Measurements from ENCODE around the gene GLIPR2. TPM values are rescaled to one million over a fixed set of nuclear protein-coding genes. Genes with fewer than 3 reads are reported as not detected.
"Not testable (repeated sequence)": the region's sequence is repeated elsewhere in the genome, so short reads cannot be mapped to it uniquely, and the experiment has no call there.

GLIPR2 gene
- polyA plus RNA-seq, 1 donor: 39.3 TPM

DNA sequence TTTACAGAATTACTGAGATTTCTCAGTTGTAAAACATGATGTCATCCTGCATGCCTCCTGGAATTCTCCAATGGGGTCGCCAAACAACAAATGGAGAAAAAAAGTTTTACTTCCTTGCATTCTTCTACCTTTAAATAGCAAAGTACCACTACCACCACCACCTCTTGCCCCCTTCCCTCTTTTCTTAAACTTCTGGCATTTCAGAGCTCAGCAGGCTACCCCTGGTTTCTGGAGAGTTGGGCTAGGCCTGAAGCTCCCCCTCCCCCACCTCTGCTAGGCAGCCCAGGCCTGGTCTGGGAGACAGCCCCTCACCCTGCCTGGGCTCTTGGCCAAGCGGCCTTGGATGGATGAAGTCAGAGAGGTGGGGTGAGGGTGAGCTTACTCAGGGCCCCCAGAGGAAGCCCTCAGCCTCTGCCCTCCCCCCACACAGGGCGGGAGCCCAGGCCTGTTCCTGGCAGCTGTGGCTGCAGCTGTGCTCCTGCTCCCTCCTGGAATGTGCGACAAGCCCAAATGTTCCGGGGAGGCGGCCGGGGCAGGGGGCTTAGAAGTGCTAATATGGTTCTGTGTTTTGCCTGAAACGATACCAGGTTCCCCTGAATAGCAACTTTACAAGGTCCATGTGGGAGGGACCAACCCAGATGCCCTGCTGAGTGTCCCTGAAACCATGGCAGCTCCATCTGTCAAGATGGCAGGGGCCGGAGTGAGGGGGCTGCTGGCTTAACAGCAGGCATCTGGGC, 26.7 kb downstream of the GLIPR2 start:
- DNase-seq: peak; percentile 89

DNA sequence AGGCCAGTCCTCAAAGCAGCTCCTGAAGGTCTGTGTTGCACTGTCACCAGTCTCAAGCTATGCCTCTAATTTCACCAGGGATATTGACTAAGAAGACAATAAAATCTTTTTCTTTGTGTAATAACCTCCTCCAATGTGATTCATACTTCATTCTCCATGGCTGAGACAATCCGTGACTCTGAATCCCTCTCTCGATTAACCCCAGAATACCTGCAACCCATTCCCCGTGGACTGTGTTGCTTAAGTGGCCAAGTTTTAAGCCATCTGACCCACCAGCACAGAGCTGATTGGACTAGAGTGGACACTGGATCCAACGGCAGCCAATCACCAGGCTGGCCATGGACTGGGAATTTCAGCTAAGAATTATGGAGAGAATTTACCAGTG, 27.2 kb downstream of the GLIPR2 start:
- DNase-seq: no peak

DNA sequence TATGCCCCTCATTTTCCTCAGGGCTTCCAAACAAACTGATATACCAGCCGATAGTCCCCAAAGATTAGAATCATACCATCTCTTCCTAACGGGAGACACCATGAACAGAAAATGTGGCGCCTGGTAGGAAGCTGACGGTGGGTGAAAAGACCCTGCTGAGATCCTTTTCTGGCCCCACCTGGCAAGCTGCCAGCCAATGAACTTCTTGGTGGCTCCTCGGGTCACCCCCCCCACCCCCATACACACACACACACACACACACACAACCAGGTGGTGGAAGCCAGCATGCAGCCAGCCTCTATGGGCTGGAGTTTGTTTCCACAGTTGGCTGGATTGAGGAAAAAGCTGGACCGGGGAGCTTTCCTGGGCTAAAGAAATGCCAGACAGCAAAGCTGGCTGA, 27.8 kb downstream of the GLIPR2 start:
- no peak for DNase-seq

DNA sequence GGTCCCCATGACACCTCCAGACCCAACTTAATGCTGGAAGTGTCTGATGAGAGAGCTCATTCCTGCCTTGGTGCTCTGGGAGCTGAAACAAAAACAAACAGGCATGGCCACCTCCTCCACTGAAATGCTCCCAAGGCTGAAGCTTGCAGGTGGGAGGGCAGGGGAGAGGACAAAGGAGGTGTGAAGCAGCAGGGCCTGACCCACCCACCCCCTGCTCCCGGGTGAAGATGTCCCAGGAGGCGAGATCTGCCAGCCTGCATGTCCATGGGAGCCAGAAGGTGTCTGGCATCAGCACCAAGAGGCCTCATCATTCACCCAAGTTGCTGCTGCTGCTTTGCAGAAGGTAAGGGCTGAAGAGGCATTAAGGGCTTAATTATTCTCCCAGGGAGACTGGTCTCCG, 28.5 kb downstream of the GLIPR2 start:
- no peak for DNase-seq

DNA sequence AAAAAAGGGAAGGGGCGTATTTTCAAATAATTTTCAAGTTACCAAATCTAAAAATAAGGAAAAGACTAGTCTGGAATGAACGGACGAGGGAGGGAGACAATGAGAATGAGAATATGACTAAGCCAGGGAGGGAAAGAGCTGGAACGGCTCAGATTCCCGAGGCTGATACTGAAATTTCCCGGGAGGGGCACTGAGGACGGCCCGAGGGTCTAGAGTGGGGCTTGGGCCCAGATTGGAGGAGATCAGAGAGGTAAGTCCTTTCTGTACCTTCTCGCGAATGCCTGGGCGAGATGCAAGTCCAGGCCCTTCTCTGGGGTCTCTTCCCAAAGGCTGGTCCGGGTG, 29.3 kb downstream of the GLIPR2 start:
- no peak for DNase-seq

DNA sequence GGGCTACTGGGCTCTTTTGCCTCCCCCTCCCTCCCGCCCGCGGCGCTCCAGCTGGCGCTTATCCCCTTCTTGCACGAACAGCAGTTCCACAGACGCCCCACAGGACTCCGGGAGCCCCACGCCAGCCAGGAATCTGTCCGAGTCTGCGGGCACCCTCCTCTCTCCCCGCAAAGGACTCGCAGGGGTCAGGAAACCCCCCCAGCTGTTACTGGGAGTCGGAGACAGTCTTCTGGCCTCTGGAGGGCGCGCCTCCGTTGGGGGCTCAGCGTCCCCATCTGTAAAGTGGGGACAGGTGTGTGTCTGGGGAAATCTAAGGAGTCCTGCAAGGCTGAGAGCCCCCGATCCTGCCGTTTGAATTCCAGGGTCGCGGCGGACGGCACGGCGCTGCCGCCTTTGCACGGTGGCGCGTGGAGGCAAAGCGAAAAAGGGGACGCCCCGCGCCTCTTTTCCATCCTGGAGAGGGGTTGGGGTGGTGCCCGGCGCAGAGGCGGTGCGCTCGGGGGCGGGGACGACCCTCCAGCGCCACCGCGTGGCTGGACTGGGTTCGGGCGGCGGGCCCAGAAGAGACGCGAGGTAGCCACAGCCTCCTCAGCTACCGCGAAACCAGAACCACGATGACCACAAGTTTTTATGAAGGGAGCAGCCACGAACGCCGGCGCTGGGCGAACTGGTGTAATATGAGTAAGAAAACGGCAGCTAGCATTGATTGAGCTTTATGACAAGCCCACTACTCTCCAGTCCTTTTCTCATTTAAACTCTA, 29.8 kb downstream of the GLIPR2 start:
- no peak for DNase-seq

DNA sequence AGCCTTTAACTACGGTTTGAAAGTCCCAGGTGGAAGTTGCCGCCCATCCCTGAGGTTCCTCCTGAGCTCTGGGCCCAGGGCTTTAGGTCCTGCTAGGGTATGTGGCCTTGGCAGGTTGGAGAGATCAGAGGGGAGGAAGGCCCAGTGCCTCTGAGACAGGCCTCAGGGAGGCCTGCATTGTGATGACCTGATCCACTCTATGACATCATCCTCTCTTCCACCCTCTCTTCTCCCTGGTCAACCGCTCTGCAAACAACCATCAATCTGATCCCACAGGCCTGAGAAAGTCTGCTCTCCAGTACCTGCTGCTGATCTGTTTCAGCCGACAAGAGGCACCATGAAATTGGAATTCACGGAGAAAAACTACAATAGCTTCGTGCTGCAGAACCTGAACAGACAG, 32.6 kb downstream of the GLIPR2 start, which contains the start of gene CCIN:
Gene CCIN, plus strand, starts transcription at position 223 of the 400 bp plus-strand sequence. Its CDS starts 115 bp downstream, at position 338.
- no peak for DNase-seq

DNA sequence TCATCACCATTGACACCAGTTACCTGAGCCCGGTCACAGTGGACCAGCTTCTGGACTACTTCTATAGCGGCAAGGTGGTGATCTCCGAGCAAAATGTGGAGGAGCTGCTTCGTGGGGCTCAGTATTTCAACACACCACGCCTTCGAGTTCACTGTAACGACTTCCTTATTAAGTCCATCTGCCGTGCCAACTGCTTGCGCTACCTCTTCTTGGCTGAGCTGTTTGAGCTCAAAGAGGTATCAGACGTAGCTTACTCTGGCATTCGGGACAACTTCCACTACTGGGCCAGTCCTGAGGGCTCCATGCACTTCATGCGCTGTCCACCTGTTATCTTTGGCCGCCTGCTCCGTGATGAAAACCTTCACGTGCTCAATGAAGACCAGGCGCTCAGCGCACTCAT, 33.2 kb downstream of the GLIPR2 start:
- DNase-seq: no peak

DNA sequence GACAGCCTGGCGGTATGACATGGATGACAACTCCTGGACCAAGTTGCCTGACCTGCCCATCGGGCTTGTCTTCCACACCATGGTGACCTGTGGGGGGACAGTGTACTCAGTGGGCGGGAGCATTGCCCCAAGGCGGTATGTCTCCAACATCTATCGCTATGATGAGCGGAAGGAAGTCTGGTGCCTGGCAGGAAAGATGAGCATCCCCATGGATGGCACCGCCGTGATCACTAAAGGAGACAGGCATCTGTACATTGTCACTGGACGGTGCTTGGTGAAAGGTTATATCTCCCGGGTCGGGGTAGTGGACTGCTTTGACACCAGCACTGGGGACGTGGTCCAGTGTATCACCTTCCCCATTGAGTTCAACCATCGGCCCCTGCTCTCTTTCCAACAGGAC, 34.0 kb downstream of the GLIPR2 start:
- no peak for DNase-seq

DNA sequence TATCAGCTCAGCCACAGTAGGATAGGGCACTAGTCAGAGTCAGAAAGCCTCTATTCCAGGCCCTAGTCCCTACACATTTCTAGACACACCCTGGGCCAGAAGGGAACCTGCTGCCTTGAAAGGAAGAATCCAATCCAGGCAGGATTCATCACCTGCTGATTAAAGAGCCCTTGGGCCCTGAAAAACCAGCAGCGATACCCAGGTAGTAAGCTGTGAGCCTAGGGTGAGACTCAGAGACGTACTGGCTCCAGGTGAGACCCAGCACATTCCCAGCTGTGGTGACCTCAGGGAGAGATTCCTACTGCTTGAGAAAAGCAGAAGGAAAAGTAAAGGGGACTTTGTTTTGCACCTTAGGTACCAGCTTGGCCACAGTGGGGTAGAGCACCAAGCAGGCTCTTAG, 37.3 kb downstream of the GLIPR2 start:
- DNase-seq: no peak

DNA sequence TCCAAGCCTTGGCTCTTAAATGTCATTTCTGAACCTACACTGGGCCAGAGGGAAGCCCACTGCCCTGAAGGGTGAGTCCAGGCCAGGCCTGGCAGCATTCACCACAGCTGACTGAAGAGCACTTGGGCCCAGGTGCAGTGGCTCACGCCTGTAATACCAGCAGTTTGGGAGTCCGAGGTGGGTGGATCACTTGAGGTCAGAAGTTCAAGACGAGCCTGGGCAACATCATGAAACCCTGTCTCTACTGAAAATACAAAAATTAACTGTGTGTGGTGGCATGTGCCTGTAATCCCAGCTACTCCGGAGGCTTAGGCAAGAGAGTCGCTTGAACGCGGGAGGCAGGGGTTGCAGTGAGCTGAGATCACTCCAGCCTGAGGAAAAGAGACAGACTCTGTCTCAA, 37.7 kb downstream of the GLIPR2 start:
- no peak for DNase-seq

DNA sequence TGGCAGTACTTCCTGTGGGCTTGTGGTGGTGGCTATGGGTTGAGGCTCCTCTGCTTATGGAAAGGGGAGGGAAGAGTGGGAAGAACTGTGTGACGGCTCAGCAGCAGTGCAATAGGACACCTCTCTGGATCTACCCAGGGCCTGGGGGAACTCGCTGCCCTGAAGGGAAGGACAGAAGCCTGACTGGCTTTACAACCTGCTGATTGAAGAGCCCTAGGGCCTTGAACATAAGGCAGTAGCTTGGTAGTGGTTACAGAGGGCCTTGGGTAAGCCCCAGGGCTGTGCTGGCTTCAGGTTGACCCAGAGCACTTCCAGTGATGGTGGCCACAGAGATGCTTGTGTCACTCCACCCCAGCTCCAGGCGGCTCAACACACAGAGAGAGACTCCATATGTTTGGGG, 38.2 kb downstream of the GLIPR2 start:
- no peak for DNase-seq

DNA sequence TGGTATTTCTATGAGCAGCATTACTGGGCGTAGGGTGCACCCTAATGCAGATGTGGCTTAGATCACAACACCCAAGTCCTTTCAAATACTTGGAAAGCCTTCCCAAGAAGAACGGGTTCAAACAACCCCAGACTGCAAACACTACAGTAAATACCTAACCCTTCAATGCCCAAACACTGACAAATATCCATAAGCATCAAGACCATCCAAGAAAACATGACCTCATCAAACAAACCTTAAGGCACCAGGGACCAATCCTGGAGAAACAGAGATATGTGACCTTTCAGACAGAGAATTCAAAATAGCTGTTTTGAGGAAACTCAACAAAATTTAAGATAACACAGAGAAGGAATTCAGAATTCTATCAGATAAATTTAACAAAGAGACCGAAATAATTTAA, 38.7 kb downstream of the GLIPR2 start:
- not testable (repeated sequence) for DNase-seq

DNA sequence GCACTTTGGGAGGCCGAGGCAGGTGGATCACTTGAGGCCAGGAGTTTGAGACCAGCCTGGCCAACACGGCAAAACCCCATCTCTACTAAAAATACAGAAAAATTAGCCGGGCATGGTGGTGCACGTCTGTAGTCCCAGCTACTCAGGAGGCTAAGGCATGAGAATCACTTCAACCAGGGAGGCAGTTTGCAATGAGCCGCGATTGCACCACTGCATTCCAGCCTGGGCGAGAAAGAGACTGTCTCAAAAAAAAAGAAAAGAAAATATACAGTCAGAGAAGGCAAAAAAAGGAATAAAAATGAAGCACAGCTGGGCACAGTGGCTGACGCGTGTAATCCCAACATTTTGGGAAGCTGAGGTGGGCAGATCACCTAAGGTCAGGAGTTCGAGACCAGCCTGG, 40.0 kb downstream of the GLIPR2 start:
- DNase-seq: not testable (repeated sequence)

DNA sequence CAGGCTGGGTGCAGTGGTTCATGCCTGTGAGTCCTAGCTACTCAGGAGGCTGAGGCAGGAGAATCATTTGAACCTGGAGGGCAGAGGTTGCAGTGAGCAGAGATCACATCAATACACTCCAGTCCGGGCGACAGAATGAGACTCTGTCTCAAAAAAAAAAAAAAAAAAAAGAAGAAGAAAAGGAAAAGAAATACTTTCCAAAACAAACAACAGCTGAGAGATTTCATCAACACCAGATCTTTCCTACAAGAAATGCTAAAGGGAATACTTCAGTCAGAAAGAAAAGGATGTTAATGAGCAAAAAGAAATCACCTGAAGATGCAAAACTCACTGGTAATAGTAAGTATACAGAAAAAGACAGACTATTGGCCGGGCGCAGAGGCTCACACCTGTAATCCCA, 41.0 kb downstream of the GLIPR2 start:
- no peak for DNase-seq

DNA sequence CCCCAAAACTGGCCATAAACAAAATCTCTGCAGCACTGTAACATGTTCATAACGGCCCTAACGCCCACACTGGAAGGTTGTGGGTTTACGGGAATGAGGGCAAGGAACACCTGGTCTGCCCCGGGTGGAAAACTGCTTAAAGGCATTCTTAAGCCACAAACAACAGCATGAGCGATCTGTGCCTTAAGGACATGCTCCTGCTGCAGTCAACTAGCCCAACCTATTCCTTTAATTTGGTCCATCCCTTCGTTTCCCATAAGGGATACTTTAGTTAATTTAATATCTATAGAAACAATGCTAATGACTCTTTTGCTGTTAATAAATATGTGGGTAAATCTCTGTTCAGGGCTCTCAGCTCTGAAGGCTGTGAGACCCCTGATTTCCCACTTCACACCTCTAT, 43.7 kb downstream of the GLIPR2 start:
- not testable (repeated sequence) for DNase-seq

DNA sequence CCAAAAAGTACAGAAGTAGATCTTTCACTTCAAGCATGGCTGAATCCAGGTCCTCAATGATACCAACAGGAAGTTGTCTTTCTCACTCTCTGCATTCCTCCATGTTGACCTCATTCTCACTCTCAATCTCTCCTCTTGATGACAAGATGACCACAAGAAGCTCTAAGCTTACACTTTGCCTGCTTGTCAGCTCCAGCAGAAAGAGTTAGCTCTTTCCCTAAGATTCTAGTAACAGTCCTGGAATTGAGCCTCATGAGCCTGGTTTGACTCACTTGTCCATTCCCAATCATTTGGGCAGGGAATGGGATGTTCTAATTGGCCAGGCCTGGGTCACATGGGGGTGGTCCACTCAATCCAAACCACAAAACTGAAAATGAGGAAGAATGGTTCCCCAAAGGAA, 50.9 kb downstream of the GLIPR2 start:
- DNase-seq: no peak

DNA sequence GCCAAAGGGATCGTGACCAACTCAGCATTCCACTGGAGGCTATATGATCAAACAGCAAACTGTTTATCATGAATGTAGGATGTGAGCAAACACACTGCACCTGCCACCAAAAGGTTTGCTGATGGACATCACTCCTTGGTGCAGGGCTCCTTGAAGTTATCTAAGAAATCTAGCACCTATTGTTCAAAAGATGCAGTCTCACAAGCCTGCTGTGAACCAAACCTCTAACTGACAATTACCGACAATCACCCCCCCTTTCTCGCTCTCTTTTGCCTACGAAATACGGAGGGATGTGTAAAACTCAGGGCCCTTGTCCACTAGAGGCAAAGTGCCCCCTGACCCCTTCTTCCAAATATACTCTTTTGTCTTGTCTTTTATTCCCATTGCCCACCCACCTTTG, 51.7 kb downstream of the GLIPR2 start:
- no peak for DNase-seq

DNA sequence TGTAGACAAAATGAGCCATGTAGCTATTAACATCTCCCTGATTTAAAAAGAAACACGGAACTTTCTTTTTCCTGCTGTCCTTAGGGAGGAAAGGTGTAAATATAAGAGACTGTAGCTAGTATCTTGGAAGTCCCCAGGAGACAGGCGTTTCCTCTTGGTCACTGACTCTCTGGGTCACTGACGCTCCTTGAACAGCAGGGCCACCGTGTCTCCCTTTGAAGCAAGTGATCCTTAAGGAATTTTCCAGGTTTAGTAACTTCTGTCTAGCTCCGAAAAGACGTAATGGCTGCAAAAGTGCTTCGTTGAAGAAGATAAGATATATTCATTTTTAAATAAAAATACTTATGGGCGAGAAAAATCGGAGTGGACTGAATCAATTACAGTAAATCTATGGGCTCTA, 53.4 kb downstream of the GLIPR2 start:
- no peak for DNase-seq

DNA sequence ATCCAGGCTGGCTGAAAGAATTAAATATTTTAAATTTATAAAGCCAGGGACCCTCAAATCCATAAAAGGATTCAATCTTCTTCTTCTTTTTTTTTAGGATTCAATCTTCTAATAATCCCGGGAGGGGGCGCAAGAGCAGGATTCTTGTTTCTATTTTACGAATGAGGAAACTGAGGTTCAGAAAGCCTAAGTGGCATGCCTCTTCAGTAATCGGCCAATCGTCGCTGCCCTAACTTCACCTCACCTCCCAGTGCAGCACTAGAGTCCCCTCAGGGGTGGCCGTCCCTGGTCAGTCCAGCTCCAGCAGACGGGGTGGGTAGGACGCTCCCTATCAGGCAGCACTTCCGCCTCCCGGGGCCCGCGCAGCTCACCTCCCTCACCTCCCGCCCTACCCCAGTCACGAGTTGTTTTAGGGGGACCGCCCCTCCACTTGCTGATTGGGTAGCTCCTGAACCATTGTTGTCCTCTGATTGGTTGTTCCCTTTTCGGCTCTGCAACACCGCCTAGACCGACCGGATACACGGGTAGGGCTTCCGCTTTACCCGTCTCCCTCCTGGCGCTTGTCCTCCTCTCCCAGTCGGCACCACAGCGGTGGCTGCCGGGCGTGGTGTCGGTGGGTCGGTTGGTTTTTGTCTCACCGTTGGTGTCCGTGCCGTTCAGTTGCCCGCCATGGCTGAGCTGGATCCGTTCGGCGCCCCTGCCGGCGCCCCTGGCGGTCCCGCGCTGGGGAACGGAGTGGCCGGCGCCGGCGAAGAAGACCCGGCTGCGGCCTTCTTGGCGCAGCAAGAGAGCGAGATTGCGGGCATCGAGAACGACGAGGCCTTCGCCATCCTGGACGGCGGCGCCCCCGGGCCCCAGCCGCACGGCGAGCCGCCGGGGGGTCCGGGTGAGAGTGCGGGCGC, 54.1 kb downstream of the GLIPR2 start, which contains the start of gene CLTA:
Gene CLTA, plus strand, starts transcription at position 534 of the 902 bp plus-strand sequence. Its CDS starts 136 bp downstream, at position 670.
- peak; percentile 98 for DNase-seq

DNA sequence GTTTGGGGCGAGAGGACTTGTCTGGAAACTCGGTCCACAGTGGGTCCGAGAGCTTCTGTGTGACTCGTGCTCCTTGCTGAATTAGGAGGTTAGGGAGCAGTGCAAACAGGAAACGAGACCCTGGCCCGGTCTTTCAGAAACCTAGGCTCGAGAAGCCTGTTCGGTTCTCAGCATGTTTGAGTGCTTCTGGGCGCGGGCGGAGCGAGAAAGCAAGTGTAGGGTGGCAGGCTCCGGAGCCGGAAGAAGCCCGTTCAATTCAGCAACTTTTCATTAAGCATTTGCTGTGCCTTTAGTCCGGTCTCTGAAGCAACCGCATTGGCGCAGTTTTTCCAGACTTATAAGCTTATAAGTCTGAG, 54.7 kb downstream of the GLIPR2 start:
- no peak for DNase-seq

DNA sequence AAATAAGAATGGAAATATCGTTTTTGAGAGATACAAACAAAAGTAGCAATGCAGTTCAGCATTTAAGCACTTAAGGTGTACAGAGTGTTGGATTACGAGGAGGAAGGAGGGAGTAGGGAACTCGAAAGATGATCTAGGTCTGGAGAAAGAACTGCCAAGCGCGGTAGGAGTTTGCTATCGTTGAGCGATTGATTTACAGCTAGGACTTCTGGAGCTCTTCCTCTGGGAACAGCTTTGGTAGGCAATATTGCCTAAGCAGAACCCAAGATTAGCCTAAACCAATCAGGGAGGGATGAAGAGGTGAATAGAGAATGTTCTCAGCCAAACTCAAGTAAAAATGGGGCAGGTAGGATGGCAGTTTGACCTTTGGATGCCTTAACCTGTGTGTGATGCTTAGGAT, 55.2 kb downstream of the GLIPR2 start:
- DNase-seq: peak; percentile 27

DNA sequence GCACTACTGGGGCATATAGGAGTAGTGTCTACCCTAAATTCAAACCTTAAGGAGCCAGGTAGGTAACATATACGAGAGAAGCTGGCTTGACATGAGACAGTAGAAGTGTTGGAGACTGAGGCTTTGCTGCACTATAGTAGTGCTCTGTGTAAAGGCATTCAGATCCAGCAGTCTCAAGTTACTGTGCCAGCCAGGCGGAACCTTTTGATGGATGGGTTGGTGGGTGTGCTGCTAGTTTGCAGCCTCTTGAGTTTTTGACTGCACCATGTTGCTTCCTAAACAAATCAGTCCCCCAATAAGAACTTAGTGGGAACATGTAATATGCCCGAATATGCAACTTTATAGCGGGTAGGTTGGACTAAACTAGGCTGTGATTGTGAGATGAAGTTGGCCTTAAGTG, 55.7 kb downstream of the GLIPR2 start:
- peak; percentile 50 for DNase-seq
